ENCODE data around the gene LRRC36.

- TF ChIP-seq POLR2A (IDR thresholded peaks at IDR 0.05) (no peak), CTCF (IDR thresholded peaks at IDR 0.05) (no peak)
Measured at GRCh38 chr16:67394155-67395104, 67.8 kb downstream of the LRRC36 start.
